A673 (cell line): ENCODE data around the gene TMX1.

Experiments
- EZH2 ChIP-seq: fragments of 200-600 bp; sonication (generic); IDR thresholded peaks from 2 replicates; pipeline ENCODE4 v1.6.1; 2017; ENCODE audit warnings: borderline replicate concordance, low read depth, mild to moderate bottlenecking, mixed read lengths, antibody characterized with exemption, low read length; ENCODE audit not compliant: poor library complexity, severe bottlenecking
- TF ChIP-seq, protein P1 (sequence below): fragments of 300-800, 200-600 bp; sonication (generic); conservative IDR thresholded peaks from 2 replicates; pipeline ENCODE4 v1.5.1; 2017; ENCODE audit warnings: low read depth, mild to moderate bottlenecking, antibody characterized with exemption, low read length, moderate library complexity, mixed read lengths

DNA sequence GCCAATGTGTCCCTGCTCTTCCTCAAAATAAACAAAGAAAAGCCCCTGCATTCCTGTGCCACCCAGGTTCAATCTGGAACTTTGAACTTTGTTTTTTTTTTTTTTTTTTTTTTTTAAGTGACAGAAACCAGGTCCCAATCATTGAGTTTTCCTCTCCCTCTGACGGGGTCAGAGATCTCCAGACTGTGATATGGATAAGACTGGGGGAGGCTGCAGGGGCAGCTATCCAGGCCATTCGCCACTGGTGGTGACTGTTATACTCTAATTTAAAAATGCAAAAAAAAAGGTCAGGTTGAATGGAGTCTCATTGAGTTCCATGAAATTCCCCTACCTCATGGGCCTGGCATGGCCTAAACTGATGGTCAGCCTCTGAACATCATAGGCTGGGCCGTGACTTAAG, 57.0 kb downstream of the TMX1 start:
- TF ChIP-seq, protein P1, sequence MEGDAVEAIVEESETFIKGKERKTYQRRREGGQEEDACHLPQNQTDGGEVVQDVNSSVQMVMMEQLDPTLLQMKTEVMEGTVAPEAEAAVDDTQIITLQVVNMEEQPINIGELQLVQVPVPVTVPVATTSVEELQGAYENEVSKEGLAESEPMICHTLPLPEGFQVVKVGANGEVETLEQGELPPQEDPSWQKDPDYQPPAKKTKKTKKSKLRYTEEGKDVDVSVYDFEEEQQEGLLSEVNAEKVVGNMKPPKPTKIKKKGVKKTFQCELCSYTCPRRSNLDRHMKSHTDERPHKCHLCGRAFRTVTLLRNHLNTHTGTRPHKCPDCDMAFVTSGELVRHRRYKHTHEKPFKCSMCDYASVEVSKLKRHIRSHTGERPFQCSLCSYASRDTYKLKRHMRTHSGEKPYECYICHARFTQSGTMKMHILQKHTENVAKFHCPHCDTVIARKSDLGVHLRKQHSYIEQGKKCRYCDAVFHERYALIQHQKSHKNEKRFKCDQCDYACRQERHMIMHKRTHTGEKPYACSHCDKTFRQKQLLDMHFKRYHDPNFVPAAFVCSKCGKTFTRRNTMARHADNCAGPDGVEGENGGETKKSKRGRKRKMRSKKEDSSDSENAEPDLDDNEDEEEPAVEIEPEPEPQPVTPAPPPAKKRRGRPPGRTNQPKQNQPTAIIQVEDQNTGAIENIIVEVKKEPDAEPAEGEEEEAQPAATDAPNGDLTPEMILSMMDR = no peak
- TF ChIP-seq EZH2 = no peak
